22Rv1 (cell line): Measurements from ENCODE around the gene ENDOG.

ENCODE experiments used
- H3K27ac ChIP-seq: fragments of 450-650 bp; 2 replicates; pipeline ENCODE4 v1.5.1; 2017
- ZFX ChIP-seq: fragments of 450-650 bp; IDR thresholded peaks from 2 replicates; pipeline ENCODE4 v1.6.1; 2017; ENCODE audit warnings: antibody characterized with exemption, borderline replicate concordance
- TF ChIP-seq, protein P1 (sequence below): fragments of 450-650 bp; IDR thresholded peaks from 2 replicates; pipeline ENCODE4 v1.5.1; 2017; ENCODE audit warnings: mild to moderate bottlenecking

Gene ENDOG

DNA sequence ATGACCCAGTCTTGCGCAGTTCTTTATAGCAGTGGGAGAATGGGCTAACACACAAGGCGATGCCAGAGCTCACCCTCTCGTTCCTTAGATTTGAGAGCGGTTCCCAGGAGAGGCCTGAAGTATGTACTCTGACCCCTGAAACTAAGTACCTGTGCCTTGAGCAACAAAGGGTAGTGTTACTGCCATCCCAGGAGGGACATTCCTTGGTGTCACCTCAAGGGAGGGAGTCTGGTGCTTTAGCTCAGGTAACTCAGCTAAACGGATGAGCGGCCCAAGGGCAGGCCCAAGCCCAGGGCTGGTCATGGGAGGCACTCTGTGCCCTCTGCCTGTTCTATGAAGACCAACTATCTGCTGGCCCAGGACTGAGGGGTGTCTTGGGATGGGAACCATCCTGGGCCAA, 43.2 kb downstream of the ENDOG start:
- H3K27ac ChIP-seq, result peak overlapping the region; percentile 95

GRCh38 chr9:128862401-128862851, 44.1 kb downstream of the ENDOG start:
- peak overlapping the region; percentile 95 for H3K27ac ChIP-seq
- TF ChIP-seq, protein P1, sequence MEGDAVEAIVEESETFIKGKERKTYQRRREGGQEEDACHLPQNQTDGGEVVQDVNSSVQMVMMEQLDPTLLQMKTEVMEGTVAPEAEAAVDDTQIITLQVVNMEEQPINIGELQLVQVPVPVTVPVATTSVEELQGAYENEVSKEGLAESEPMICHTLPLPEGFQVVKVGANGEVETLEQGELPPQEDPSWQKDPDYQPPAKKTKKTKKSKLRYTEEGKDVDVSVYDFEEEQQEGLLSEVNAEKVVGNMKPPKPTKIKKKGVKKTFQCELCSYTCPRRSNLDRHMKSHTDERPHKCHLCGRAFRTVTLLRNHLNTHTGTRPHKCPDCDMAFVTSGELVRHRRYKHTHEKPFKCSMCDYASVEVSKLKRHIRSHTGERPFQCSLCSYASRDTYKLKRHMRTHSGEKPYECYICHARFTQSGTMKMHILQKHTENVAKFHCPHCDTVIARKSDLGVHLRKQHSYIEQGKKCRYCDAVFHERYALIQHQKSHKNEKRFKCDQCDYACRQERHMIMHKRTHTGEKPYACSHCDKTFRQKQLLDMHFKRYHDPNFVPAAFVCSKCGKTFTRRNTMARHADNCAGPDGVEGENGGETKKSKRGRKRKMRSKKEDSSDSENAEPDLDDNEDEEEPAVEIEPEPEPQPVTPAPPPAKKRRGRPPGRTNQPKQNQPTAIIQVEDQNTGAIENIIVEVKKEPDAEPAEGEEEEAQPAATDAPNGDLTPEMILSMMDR, result no peak
- no peak for TF ChIP-seq ZFX

More for the DNA sequence above, 43.2 kb downstream of the ENDOG start:
- TF ChIP-seq, protein P1, result no peak
- TF ChIP-seq ZFX, result no peak

DNA sequence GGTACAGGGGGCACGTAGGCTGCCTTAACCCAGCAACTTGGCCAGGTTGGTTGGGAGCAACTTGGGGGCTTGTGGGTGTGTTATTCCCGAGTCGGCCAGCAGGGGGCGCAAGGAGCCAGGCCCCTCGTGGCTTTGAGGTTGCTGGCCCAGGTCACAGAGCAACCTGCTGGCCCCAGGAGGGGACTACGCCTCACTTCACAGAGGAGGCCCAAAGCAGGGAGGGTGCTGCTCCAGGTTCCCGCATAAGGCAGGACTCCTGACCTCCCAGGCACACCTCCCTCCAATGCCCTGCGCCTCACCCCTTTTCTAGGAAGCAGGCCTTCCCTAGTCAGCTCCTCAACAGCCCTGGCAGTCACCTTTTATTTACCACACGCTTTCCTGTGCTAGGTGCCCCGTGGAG, 45.3 kb downstream of the ENDOG start:
- H3K27ac ChIP-seq, result peak overlapping the region; percentile 95
- no peak for TF ChIP-seq ZFX
- TF ChIP-seq, protein P1, result peak; percentile 96

DNA sequence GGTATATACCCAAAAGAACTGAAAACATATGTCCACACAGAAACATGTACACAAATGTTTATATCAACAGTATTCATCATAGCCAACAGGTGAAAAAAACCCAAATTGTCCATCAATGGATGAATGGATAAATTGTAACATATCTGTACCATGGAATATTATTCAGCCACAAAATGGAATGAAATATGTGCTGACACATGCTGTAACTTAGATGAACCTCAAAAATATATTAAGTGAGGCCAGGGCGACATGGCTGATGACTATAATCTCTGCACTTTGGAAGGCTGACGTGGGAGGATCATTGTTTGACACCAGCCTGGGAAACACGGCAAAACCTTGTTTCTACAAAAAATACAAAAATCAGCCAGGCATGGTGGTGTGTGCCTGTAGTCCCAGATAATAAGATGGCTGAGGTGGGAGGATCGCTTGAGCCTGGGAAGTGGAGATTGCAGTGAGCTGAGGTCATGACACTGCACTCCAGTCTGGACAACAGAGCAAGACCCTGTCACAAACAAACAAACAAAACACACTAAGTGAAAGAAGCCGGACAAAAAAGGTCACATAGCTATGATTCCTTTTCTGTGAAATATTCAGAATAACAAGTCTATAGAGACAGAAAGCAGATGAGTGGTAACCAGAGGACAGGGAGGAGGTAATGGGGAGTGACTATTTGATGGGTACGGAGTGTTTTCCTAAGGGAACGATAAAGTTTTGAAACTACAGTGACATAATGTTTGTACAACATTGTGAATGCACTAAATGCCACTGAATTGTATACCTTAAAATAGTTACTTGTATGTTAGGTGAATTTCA, 52.0 kb downstream of the ENDOG start:
- no peak for TF ChIP-seq ZFX
- TF ChIP-seq, protein P1, result no peak

DNA sequence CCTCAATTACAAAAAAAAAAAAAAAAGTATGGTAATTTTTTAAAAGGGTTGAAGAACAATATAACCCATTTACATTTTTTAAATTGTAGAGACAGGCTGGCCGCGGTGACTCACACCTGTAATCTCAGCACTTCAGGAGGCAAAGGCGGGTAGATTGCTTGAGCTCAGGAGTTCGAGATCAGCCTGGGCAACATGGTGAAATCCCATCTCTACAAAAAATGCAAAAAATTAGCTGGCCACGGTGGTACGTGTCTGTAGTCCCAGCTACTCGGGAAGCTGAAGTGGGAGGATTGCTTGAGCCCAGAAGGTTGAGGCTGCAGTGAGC, 52.6 kb downstream of the ENDOG start:
- peak overlapping the region; percentile 13; the same call in 1 of the 2 replicates for H3K27ac ChIP-seq

More for the DNA sequence above, 52.0 kb downstream of the ENDOG start:
- H3K27ac ChIP-seq, result peak overlapping the region; percentile 13; the same call in 1 of the 2 replicates
